ENCODE measurements around the gene GCLC.

Gene GCLC

GRCh38 chr6:53547811-53548496, 3.1 kb upstream of the GCLC start:
- peak; percentile 19 for TF ChIP-seq CTCF (IDR thresholded peaks at IDR 0.05; ENCODE audit: poor library complexity, severe bottlenecking)

DNA sequence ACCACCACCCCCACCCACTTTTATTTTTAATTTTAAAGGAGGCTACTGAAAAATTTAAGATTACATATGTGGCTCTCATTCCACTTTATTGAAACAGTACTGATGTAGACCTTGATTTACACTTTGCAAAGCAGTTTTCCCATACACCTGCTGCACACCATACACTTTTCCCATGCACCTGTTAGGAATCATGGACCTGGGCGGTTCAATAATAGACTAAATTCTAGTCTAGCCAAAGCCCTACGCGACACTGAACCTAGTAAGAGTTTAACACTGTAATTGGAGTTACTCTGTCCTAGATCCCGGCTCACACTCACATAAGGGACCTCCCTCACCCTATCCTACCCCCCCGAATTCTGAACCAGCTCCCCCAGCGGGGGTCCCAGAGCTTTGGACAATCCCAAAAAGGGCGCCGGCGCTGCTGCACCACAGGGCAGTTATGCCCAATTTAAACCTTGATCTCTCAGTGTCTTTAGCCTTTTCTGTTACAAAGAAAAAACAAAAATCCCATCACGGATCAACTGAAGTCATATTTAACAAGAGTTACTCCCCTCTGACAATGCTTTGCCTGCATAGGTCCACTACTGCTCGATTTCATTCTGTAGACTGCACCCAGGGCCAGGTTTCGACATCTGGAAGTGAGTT, 2.4 kb upstream of the GCLC start:
- DNase-seq (ENCODE audit: low spot score) (no peak), ATAC-seq (ENCODE audit: low read depth) (peak; percentile 20)
- Histone ChIP-seq H3K36me3 (ENCODE audit: low read depth) (peaks cover 8% of the 10 kb centered on the region), H3K27ac (ENCODE audit: poor library complexity, severe bottlenecking) (peak overlapping the region; percentile 29), H3K27me3 (ENCODE audit: insufficient read depth, poor library complexity, severe bottlenecking) (no peaks in the 10 kb centered on the region), H3K9me3 (ENCODE audit: severe bottlenecking) (no peaks in the 10 kb centered on the region), H3K4me3 (ENCODE audit: severe bottlenecking) (peak overlapping the region; percentile 61), H3K4me1 (ENCODE audit: insufficient read depth, poor library complexity, severe bottlenecking) (peaks cover 12% of the 10 kb centered on the region)
- no peak for TF ChIP-seq CTCF (IDR thresholded peaks at IDR 0.05; ENCODE audit: poor library complexity, severe bottlenecking)

More at GRCh38 chr6:53547811-53548496, 3.1 kb upstream of the GCLC start:
- no peaks in the 10 kb centered on the region for H3K9me3 ChIP-seq (ENCODE audit: severe bottlenecking)
- H3K27me3 ChIP-seq (ENCODE audit: insufficient read depth, poor library complexity, severe bottlenecking), result no peaks in the 10 kb centered on the region
- H3K4me1 ChIP-seq (ENCODE audit: insufficient read depth, poor library complexity, severe bottlenecking), result peaks cover 12% of the 10 kb centered on the region
- DNase-seq (ENCODE audit: low spot score) (peak; percentile 91), ATAC-seq (ENCODE audit: low read depth) (peak; percentile 77)
- peak overlapping the region; percentile 61 for H3K4me3 ChIP-seq (ENCODE audit: severe bottlenecking)
- H3K27ac ChIP-seq (ENCODE audit: poor library complexity, severe bottlenecking), result peak overlapping the region; percentile 29
- H3K36me3 ChIP-seq (ENCODE audit: low read depth), result peaks cover 7% of the 10 kb centered on the region; the same call in 1 of the 2 replicates

GRCh38 chr6:53546281-53546680, 1.4 kb upstream of the GCLC start:
- ATAC-seq (ENCODE audit: low read depth), result no peak

DNA sequence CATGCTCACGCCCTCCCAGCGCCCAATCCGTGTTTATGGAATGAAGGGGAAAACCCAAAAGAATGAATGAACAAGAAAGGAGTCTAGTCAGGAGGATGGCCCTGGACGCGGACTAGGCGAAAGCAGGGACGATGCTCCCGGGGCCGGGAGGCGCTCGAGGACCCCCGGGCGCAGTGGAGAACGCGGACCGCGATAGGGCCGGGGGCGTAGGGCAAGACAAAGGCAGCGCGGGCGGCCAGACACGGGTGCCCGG, 758 bp downstream of the GCLC start:
- ATAC-seq (ENCODE audit: low read depth) (no peak; the same call in 2 of the 3 replicates), DNase-seq (ENCODE audit: low spot score) (no peak)
- peaks cover 12% of the 10 kb centered on the region for H3K4me1 ChIP-seq (ENCODE audit: insufficient read depth, poor library complexity, severe bottlenecking)
- H3K36me3 ChIP-seq (ENCODE audit: low read depth), result peaks cover 39% of the 10 kb centered on the region
- no peaks in the 10 kb centered on the region for H3K27me3 ChIP-seq (ENCODE audit: insufficient read depth, poor library complexity, severe bottlenecking)
- no peaks in the 10 kb centered on the region for H3K9me3 ChIP-seq (ENCODE audit: severe bottlenecking)
- H3K4me3 ChIP-seq (ENCODE audit: severe bottlenecking), result peak overlapping the region; percentile 62
- peak overlapping the region; percentile 47 for H3K27ac ChIP-seq (ENCODE audit: poor library complexity, severe bottlenecking)
- TF ChIP-seq CTCF (IDR thresholded peaks at IDR 0.05; ENCODE audit: poor library complexity, severe bottlenecking), result no peak

More at GRCh38 chr6:53546281-53546680, 1.4 kb upstream of the GCLC start:
- no peak overlapping the region for H3K27ac ChIP-seq (ENCODE audit: poor library complexity, severe bottlenecking)
- peaks cover 19% of the 10 kb centered on the region for H3K36me3 ChIP-seq (ENCODE audit: low read depth)
- no peak for DNase-seq (ENCODE audit: low spot score)
- TF ChIP-seq CTCF (IDR thresholded peaks at IDR 0.05; ENCODE audit: poor library complexity, severe bottlenecking), result no peak
- no peaks in the 10 kb centered on the region for H3K9me3 ChIP-seq (ENCODE audit: severe bottlenecking)
- no peaks in the 10 kb centered on the region for H3K27me3 ChIP-seq (ENCODE audit: insufficient read depth, poor library complexity, severe bottlenecking)
- peaks cover 12% of the 10 kb centered on the region for H3K4me1 ChIP-seq (ENCODE audit: insufficient read depth, poor library complexity, severe bottlenecking)
- H3K4me3 ChIP-seq (ENCODE audit: severe bottlenecking), result no peak overlapping the region

Data from RWPE2 (cell line).